ENCODE measurements around the gene CCL28. TPM values are rescaled to one million over a fixed set of nuclear protein-coding genes. Genes with fewer than 3 reads are reported as not detected.
"Not testable (repeated sequence)": the region's sequence is repeated elsewhere in the genome, so short reads cannot be mapped to it uniquely, and the experiment has no call there.

CCL28 gene
- total RNA-seq, 1 donor from 2014 or later: 0.46 TPM

DNA sequence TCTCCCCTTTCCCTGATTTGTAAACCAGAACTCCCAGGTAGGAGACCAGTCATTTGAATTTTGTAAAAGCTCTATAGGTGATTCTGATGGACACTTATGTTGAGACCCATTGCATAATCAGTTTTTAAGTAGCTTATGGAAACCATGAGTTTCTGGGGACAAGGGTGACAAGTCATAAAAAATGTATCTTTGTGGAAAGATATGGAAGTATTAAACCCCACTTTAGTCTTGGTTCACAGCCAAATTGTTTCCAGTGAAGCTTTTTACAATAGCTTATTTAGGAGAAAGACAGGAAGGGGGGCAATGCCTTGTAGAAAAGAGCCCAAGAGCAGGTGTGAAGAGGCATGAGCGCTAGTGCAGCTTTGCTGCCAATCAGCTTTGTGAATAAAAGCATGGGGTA, 453 bp upstream of the CCL28 start:
- intact Hi-C loops (cut with DNase I): no loop called here
- no peak for DNase-seq (ENCODE audit: low spot score)

DNA sequence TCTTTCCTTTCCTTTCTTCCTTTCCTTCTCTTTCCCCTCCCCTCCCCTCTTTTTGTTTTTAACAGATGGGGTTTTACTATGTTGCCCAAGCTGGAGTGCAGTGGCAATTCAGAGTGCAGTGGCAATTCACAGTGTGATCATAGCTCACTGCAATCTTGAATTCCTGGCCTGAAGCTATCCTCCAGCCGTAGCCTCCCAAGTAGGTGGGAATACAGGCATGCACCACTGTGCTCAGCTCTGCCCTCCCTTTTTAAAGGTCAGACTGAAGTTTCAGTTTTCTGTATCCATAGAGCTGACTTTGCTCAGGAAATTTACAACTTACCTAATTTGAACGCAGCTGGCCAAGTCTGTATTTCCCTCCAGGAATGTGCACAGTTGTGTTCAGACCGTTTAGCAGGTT, 696 bp downstream of the CCL28 start:
- intact Hi-C loops (cut with DNase I): no loop called here
- no peak for DNase-seq (ENCODE audit: low spot score)

DNA sequence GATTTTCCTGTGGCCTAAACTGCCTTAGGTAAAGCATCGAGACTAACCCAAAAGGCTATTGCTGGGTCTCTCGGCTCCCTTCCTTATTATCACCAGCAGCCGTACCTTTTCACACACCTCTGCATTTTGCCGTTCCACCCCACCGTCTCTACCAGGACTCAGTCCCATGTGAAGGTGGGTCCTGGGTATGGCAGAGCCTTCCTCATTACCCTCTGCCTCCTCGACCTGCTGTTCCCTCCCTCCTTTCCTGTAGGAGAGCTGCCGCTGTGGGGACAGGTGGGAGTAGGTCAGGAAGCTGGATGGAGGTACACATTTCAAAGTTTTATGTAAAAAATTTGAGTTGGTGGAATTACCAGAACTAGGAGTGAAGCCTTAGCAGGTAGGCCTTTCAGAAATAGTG, 1.8 kb downstream of the CCL28 start:
- intact Hi-C loops (cut with DNase I): no loop called here
- no peak for DNase-seq (ENCODE audit: low spot score)

DNA sequence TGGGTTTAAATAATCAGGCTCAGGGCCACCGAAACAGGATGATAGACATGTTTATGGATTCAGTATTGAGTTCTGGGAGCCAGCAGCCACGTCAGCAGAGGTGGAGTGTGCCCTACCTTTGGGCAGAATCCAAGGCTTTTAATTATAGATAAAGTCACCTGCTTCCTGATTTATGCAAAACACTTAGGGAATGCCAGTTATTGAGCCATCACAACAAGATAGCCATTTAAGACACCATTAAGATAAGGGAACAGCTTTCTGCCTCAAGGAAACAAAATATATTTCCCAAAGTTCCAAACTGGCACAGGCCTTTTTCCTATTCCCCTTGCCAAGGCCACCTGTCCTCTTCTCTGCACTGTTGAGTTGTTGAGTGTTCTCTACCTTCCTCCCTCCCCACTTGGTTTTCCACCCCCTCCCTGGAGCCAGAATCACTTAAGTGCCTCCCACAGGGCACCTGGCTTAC, 2.4 kb downstream of the CCL28 start:
- DNase-seq (ENCODE audit: low spot score): no peak
- intact Hi-C loops (cut with DNase I): no loop called here

DNA sequence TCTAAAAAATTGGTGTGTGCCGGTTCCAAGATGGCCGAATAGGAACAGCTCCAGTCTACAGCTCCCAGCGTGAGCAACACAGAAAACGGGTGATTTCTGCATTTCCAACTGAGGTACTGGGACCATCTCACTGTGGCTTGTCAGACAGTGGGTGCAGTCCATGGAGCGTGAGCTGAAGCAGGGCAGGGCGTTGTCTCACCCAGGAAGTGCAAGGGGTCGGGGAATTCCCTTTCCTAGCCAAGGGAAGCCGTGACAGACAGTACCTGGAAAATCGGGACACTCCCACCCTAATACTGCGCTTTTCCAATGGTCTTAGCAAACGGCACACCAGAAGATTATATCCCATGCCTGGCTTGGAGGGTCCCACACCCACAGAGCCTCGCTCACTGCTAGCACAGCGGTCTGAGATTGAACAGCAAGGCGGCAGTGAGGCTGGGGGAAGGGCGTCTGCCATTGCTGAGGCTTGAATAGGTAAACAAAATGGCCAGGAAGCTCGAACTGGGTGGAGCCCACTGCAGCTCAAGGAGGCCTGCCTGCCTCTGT, 9.6 kb downstream of the CCL28 start:
- DNase-seq (ENCODE audit: low spot score); intact Hi-C loops (cut with DNase I): not testable (repeated sequence)

DNA sequence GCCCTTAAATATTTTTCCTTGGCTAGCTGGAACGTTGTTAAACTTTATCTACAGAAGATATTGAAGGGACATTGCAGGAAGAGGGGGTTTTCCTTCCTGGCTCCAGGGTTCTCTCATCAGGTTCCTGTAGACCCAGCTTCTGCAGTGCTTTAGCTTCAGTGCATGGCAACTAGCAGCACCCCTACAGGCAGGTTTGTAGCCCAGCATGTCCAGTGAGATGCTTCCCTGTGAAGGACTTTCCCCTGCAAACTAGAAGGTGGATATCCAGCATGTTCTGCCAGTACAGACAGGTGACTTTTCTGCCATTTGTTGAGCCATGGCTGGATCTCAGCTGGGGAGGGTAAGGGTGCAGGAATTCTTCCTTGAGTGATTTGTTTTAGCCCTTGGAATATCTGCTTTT, 10.4 kb downstream of the CCL28 start:
- intact Hi-C loops (cut with DNase I): no loop called here
- DNase-seq (ENCODE audit: low spot score): no peak

DNA sequence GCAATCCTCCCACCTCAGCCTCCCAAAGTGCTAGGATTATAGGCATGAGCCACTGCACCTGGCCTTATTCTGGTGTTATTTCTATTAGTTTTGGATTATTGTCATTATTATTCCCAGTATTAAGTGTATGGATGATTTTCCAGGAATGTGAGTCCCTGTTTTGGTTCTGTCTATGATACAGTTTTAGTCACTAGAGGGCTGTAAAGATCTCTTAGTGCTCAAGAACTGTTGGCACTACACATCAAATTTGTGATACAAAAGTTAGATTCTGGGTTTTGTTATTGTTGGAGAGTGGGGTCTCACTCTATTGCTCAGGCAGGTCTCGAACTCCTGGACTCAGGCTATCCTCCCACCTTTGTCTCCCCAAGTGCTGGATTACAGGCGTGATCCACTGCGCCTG, 12.1 kb downstream of the CCL28 start:
- intact Hi-C loops (cut with DNase I): no loop called here
- no peak for DNase-seq (ENCODE audit: low spot score)

DNA sequence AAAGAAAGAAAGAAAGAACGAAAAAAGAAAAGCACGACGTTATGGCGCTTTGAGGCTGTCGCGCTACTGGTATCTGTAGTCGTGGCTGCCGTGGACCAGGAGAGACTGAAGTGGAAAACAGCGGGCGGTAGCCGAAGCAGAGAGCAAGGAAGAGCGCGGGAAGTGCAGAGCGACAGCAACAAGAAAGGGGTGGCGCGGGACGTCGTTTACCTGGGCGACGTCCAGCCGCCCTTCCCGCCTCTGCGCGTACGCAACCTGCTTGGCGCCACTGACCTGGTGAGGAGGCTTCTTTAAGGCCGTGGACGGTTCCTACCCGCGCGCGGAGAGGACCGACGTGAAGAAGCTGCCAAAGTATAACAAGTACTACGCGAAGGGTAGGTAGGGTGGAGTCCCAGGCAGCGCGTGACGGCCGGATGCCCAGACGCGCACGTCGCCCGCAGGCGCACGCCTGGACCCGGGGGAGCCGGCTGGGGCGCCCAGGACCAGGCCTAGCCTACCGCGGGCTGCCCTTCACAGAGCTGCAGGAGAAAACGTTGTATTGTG, 15.4 kb downstream of the CCL28 start:
- peak; percentile 77 for DNase-seq (ENCODE audit: low spot score)
- intact Hi-C loops (cut with DNase I): no loop called here

DNA sequence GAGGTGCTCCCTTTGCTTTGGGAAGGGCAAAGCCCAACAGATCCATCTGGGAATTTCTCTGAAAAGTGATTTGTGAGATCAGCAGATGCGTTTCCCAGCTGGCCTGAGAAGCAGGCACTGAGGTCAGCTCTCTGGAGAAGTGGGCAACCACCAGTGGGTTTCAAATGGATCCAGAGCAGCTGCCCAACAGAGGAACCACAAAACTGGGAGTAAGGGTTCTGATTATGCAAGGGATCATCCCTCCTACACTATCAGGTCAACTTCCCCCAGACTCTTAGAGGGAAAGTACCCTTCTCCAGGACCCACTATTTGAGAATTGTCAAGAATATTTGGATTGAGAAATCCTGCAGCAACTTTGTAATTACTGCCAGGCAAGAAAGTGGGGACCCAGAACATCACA, 21.7 kb downstream of the CCL28 start:
- intact Hi-C loops (cut with DNase I): loop anchor here (5.0 kb wide), 1 partner anchor 283 kb away; no protein-coding TSS in a partner anchor
- DNase-seq (ENCODE audit: low spot score): no peak

DNA sequence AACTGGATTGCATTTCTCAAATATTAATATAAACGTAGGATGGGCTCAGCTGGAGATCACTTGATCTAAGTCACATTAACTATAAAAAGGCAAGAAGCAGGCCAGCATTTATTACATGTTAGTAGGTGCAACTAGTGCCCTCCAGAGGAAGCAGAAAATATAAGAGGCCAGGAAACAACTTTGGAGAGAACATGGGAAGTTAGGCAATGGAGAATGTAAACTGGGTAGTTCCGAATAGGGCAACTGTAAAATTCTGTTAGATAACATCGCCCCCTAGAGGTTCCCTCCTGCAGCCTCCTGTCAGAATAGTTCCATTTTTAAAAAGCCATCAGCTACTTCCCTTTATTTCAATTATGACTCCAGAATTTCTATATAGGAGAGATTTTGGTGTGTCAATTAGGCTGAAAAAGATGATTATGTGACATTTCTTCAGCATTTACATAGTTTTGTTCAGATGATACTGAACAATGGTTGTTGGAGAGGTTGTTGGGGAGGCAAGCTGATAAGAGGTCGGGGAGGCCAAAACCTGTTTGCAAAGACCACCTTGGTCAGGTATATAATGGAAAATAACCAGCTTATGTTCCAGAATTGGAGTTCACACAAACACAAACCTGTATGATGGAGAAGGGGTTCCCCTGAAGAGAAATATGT, 22.4 kb downstream of the CCL28 start:
- intact Hi-C loops (cut with DNase I): loop anchor here (5.0 to 10.0 kb wide), 2 partner anchors 165 to 283 kb away; no protein-coding TSS in a partner anchor
- DNase-seq (ENCODE audit: low spot score): no peak

DNA sequence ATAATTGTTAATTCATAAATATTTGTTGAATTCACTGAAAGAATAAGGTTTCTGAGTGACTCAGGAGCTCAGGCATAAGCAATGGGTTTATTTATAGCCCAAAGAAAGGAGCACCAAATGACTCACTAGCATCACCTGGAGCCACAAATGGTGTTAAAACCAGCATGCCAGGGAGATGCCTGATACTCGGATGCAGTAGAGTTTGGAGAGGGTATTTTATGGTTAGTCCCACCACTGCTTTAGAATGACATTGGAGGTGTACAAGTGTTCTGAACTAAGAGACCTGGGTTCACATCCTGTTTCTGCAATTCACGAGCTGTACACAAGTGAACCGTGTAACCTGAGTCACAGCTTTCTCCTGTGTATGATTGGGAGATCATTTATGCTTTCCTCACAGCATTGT, 25.2 kb downstream of the CCL28 start:
- no peak for DNase-seq (ENCODE audit: low spot score)
- intact Hi-C loops (cut with DNase I): loop anchor here (10.0 kb wide), 1 partner anchor 162 kb away; no protein-coding TSS in a partner anchor

DNA sequence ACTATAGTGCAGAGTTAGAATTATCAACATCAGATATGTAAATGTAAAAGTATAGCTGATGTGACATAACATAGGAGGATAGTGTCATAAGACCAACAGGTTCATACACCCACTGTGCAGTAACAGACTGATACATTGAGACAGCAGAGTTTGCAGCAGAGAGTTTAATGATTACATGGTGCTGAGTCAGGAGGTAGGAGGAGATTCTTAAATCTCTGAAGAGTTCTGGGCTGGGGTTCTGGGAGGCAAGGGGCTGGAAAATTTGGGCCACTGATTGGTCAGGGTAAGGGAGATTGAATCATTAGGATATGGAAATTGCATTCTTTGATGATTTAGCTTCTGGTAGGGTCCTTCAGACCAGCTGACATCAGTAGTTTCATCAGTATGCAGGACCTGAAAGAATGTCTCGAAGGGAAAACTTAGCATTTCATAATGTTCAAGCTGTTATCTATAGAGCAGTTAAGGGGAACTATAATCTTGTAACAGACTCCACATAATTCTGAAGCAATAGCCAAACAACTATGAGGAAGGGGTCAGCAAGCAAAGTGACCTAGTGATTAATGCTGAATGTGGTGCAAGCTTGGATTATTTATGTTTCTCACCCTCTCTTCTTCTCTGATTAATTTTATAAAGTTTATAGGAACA, 35.6 kb downstream of the CCL28 start:
- intact Hi-C loops (cut with DNase I): no loop called here
- DNase-seq (ENCODE audit: low spot score): no peak

DNA sequence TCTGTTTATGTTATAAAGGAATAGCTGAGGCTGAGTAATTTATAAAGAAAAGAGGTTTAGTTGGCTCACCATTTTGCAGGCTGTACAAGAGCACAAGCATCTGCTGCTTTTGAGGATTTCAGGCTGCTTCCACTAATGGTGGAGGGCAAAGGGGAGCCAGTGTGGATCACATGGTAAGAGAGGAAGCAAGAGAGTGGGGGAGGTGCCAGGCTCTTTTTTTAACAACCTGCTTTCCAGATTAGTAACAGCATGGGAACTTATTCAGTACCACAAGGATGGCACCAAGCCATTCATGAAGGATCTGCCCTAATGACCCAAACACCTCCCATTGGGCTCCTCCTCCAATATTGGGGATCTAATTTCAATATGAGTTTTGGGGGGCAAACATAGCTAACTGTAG, 40.4 kb downstream of the CCL28 start:
- intact Hi-C loops (cut with DNase I): no loop called here
- no peak for DNase-seq (ENCODE audit: low spot score)

DNA sequence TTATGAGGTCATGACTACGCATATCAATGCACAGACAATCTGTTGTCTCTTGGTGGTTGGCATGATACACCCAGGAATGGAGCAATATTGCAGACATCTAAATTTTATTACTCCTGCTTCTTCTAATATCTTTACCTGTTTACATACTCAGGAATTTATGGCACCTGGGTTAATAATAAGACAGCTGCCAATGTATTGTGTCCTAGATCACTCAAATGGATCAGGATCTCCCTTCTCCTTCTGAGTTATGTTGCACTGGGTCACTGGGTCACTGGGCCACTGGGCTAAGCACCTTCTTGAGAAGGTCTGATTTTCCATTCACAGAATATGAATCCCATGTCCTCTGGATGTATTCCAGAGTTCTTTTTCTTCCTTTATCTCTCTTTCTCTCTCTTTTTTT, 41.8 kb downstream of the CCL28 start:
- no peak for DNase-seq (ENCODE audit: low spot score)
- intact Hi-C loops (cut with DNase I): no loop called here

DNA sequence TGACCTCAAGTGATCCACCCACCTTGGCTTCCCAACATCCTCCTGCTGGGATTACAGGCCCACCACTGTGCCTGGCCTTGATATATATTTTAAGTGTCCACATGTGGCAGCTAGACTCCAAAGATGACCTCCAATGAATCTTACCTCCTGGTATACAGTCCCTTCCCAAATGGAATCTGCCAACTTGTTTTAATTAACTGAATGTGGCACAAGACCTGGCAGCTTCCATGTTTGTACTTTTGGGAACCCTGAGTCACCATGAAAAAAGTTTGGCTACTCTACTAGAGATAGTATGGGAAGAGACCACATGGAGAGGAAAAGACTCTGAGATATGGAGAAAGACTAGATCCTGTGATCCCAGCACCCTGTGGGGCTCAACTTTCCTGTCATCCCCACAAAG, 42.5 kb downstream of the CCL28 start:
- no peak for DNase-seq (ENCODE audit: low spot score)
- intact Hi-C loops (cut with DNase I): no loop called here

DNA sequence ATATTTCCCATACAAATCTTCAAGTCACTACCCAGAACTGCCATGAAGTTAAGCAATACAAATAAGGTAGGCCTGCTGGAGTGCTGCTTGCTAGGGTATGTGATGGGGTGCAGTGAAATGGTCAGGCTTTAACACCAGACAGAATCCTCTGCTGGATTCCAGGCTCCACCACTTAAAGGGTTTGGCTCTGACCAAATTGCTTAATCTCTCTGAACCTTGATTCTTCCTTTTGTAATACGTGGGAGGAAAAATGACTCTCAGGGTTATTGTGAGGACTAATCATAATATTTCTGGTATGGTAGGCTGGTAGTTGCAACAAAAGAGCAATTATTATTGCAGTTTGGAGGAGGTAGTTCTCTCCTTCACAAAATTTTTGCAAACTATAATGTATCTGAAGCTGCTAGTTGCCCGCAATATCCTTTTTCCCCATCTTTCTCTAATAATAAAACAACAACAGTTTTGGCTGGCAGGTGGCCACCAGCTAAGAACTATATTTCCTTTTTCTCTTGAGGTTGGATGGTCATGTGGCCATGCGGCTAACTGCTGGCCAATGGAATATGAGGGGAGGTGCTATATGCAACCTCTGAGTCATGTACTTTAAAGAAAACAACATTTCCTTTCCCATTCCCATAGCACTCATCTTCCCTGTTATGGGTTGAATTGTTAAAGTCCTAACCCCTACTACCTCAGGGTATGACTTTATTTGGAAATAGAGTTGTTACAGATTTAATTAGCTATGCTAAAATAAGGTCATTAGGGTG, 44.1 kb downstream of the CCL28 start:
- intact Hi-C loops (cut with DNase I): no loop called here

DNA sequence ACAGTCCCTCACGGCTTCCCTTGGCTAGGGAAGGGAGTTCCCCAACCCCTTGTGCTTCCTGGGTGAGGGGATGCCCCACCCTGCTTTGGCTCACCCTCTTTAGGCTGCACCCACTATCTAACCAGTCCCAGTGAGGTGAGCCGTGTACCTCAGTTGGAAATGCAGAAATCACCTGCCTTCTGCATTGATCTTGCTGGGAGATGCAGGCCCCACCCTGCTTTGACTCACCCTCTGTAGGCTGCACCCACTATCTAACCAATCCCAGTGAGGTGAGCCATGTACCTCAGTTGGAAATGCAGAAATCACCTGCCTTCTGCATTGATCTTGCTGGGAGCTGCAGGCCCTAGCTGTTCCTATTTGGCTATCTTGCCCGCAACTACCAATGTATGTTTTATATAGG, 44.7 kb downstream of the CCL28 start:
- intact Hi-C loops (cut with DNase I): no loop called here
- no peak for DNase-seq (ENCODE audit: low spot score)

More for the DNA sequence above, 44.1 kb downstream of the CCL28 start:
- DNase-seq (ENCODE audit: low spot score): no peak

DNA sequence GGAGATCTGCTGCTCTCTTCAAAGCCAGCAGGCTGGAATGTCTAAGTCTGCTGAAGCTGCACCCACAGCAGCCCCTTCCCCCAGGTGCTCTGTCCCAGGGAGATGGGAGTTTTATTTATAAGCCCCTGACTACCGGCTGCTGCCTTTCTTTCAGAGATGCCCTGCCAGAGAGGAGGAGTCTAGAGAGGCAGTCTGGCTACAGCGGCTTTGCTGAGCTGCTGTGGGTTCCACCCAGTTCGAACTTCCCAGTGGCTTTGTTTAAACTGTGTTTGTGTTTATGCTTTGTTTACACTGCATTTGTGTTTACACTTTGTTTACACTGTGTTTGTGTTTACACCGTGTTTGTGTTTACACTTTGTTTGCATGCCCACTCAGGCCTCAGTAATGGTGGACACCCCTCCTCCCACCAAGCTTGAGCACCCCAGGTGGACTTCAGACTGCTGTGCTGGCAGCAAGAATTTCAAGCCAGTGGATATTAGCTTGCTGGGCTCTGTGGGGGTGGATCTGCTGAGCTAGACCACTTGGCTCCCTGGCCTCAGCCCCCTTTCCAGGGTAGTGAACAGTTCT, 45.4 kb downstream of the CCL28 start:
- DNase-seq (ENCODE audit: low spot score); intact Hi-C loops (cut with DNase I): not testable (repeated sequence)

DNA sequence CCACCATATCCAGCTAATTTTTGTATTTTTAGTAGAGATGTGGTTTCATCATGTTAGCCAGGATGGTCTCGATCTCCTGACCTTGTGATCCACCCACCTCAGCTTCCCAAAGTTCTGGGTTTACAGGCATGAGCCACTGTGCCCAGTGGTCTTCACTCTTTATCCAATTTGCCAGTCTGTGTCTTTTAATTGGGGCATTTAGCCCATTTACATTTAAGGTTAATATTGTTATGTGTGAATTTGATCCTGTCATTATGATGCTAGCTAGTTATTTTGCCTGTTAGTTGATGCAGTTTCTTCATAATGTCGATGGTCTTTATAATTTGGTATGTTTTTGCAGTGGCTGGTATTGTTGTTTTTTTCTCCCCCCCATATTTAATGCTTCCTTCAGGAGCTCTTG, 47.0 kb downstream of the CCL28 start:
- intact Hi-C loops (cut with DNase I); DNase-seq (ENCODE audit: low spot score): not testable (repeated sequence)

Measured in cardiac septum (tissue), 1 donor.